GM12878 (cell line): Measurements from ENCODE around the gene HTR4. TPM values are rescaled to one million over a fixed set of nuclear protein-coding genes. Genes with fewer than 3 reads are reported as not detected.

Source experiments
- ATAC-seq: fragments of 200-7000 bp; cut with Tn5 transposase; 3 replicates; pipeline ENCODE4 v1.9.1; 2020; ENCODE audit warnings: mild to moderate bottlenecking, moderate library complexity
- BruUV-seq: library from RNA; stranded (reverse); fragments of 400-500 nt; replicated peaks from 2 replicates; lab custom pipeline; 2021; lab: Mats Ljungman, UMichigan
- CTCF ChIA-PET: fragments of 300-600 bp; sonication (Branson Sonifier 250); formaldehyde crosslinking; extraction: SDS; loops from one replicate; lab custom pipeline; 2021; ENCODE audit warnings: inconsistent platforms; lab: Yijun Ruan, JAX
- POLR2A ChIA-PET: fragments of 350-600 bp; formaldehyde crosslinking; extraction: SDS; loops from one replicate; lab custom pipeline; 2021; ENCODE audit warnings: inconsistent platforms; lab: Charles Lee
- RAD21 ChIA-PET: fragments of 300-600 bp; sonication (Branson Sonifier 250); formaldehyde crosslinking; loops from one replicate; lab custom pipeline; 2023; ENCODE audit warnings: antibody characterized with exemption; ENCODE audit not compliant: unreplicated experiment; lab: Charles Lee
- SMC1A ChIA-PET: fragments of 300-600 bp; sonication (Branson Sonifier 250); formaldehyde crosslinking; loops from one replicate; lab custom pipeline; 2023; ENCODE audit not compliant: unreplicated experiment, uncharacterized antibody; lab: Charles Lee
- DNase-seq: peaks from one replicate; pipeline ENCODE4 v3.0.0-alpha.2; 2011; ENCODE audit warnings: low read depth, low spot score
- FAIRE-seq: peaks from 3 replicates; lab custom pipeline; 2011; peaks lifted over from hg19 to GRCh38; lab: Jason Lieb, UNC
- H2AFZ ChIP-seq: 2 replicates; pipeline ENCODE4 v1.6.0; 2011; ENCODE audit warnings: low read depth, low read length, control low read depth; ENCODE audit not compliant: control insufficient read depth
- H3K27ac ChIP-seq: 2 replicates; pipeline ENCODE4 v1.5.1; 2011; ENCODE audit warnings: control low read depth; ENCODE audit not compliant: control insufficient read depth, insufficient read depth
- H3K27me3 ChIP-seq, 2 experiments: replicated peaks in 1 of 2; 2 replicates each; pipeline versions ENCODE4 v1.6.0 to v1.6.1; 2011; ENCODE audit warnings: low read length in 1 of 2; ENCODE audit not compliant: control insufficient read depth in 2 of 2, insufficient read depth in 2 of 2
- H3K36me3 ChIP-seq, 2 experiments: 2 replicates each; pipeline ENCODE4 v1.5.1; 2011; ENCODE audit warnings: low read length in 1 of 2; ENCODE audit not compliant: control insufficient read depth in 2 of 2, insufficient read depth in 2 of 2
- H3K4me1 ChIP-seq: 2 replicates; pipeline ENCODE4 v1.6.1; 2011; ENCODE audit warnings: mild to moderate bottlenecking, low read length, moderate library complexity, mixed read lengths; ENCODE audit not compliant: control insufficient read depth, insufficient read depth
- H3K4me2 ChIP-seq: 2 replicates; pipeline ENCODE4 v1.6.0; 2011; ENCODE audit warnings: control low read depth; ENCODE audit not compliant: control insufficient read depth, insufficient read depth
- H3K4me3 ChIP-seq: fragments of 200-600 bp; sonication (generic); 2 replicates; pipeline ENCODE4 v1.5.1; 2016
- H3K79me2 ChIP-seq: 2 replicates; pipeline ENCODE4 v1.6.0; 2011; ENCODE audit warnings: low read length; ENCODE audit not compliant: control insufficient read depth, insufficient read depth
- H3K9ac ChIP-seq: 2 replicates; pipeline ENCODE4 v1.8.0; 2011; ENCODE audit warnings: low read length, control low read depth, mixed read lengths; ENCODE audit not compliant: control insufficient read depth, insufficient read depth
- H3K9me3 ChIP-seq: replicated peaks from 3 replicates; pipeline ENCODE4 v1.5.1; 2011; ENCODE audit warnings: mild to moderate bottlenecking, low read length; ENCODE audit not compliant: control insufficient read depth, insufficient read depth
- H4K20me1 ChIP-seq: 2 replicates; pipeline ENCODE4 v1.6.0; 2011; ENCODE audit not compliant: control insufficient read depth, insufficient read depth
- ATF2 ChIP-seq: IDR thresholded peaks from 2 replicates; pipeline ENCODE4 v1.6.1; 2012; ENCODE audit warnings: low read length, inconsistent platforms
- CBFB ChIP-seq: IDR thresholded peaks from 2 replicates; pipeline ENCODE4 v1.6.1; 2016; ENCODE audit warnings: antibody characterized with exemption, low read depth
- HDAC6 ChIP-seq: fragments of 200-600 bp; sonication (generic); IDR thresholded peaks from one replicate; pipeline ENCODE4 v1.8.0; 2017; ENCODE audit warnings: antibody characterized with exemption; ENCODE audit not compliant: unreplicated experiment
- KDM1A ChIP-seq: fragments of 200-600 bp; sonication (generic); IDR thresholded peaks from 2 replicates; pipeline ENCODE4 v1.6.1; 2016; ENCODE audit warnings: borderline replicate concordance
- LARP7 ChIP-seq: fragments of 450-650 bp; IDR thresholded peaks from 2 replicates; pipeline ENCODE4 v1.6.1; 2017; ENCODE audit warnings: mild to moderate bottlenecking
- NFYB ChIP-seq: IDR thresholded peaks from 2 replicates; pipeline ENCODE4 v1.6.1; 2011; ENCODE audit warnings: low read depth, mild to moderate bottlenecking, low read length, improper control_type of control experiment, moderate library complexity; ENCODE audit not compliant: insufficient read depth
- SIX5 ChIP-seq: IDR thresholded peaks from 2 replicates; pipeline ENCODE4 v1.6.1; 2011; ENCODE audit warnings: mild to moderate bottlenecking, low read depth, low read length, moderate library complexity; ENCODE audit not compliant: severe bottlenecking
- SUPT20H ChIP-seq: IDR thresholded peaks from 2 replicates; pipeline ENCODE4 v1.6.1; 2011; ENCODE audit warnings: low read depth, mild to moderate bottlenecking, low read length, moderate library complexity, borderline replicate concordance; ENCODE audit not compliant: control insufficient read depth
- TCF12 ChIP-seq: IDR thresholded peaks from 2 replicates; pipeline ENCODE4 v1.6.1; 2011; ENCODE audit warnings: low read depth, mild to moderate bottlenecking, low read length
- ZBTB4 ChIP-seq: fragments of 450-650 bp; formaldehyde crosslinking; IDR thresholded peaks from 2 replicates; pipeline ENCODE4 v1.4.0; 2022; ENCODE audit warnings: mild to moderate bottlenecking, moderate library complexity
- WGBS: methylation state at CpG from one replicate; pipeline ENCODE4 v1.1.6; 2016; ENCODE audit warnings: low lambda C conversion rate; ENCODE audit not compliant: insufficient replicate concordance, insufficient coverage; ENCODE audit errors: missing lambda C conversion rate; 5-methylcytosine and 5-hydroxymethylcytosine counted together
- in situ Hi-C: fragments of 300-500 bp; cut with MboI; formaldehyde crosslinking; loops from 9 replicates; pipeline ENCODE4 v1.14.3; 2018; ENCODE audit warnings: mixed read lengths
- intact Hi-C: fragments of 100-400 bp; cut with micrococcal nuclease; formaldehyde crosslinking; loops from one replicate; pipeline ENCODE4 v1.14.2; 2022; ENCODE audit not compliant: unreplicated experiment
- polyA plus RNA-seq, 11 experiments: library from polyadenylated mRNA; depleted of rRNA in 4 of 11; unstranded in 6 of 11; stranded (reverse) in 5 of 11; fragments of >200 nt; fragmentation: Nextera tagmentation in 4 of 11; fragmentation: Illumina TruSeq in 1 of 11; extraction: Ambion mirVana in 4 of 11; extraction: Trizol in 1 of 11; gene quantifications; 1 replicate in 1 of 11; 2 replicates in 10 of 11; pipeline versions ENCODE4 v1.2.1 to v1.2.3, GENCODE V29; 2011 to 2016; ENCODE audit warnings: inconsistent platforms in 2 of 11, missing spikeins in 2 of 11, low read depth in 1 of 11
- total RNA-seq, 4 experiments: library from RNA; depleted of rRNA in 3 of 4; stranded (reverse); fragments of >200 nt in 3 of 4; fragmentation: Illumina TruSeq in 1 of 4; extraction: Trizol in 1 of 4; gene quantifications; 2 replicates each; pipeline versions ENCODE4 v1.2.1 to v1.2.3, GENCODE V29; 2013 to 2021
- TF ChIP-seq, protein P1 (sequence below): fragments of 450-650 bp; IDR thresholded peaks from 2 replicates; pipeline ENCODE4 v1.6.1; 2017; ENCODE audit warnings: mild to moderate bottlenecking, moderate library complexity
- TF ChIP-seq, protein P2 (sequence below): fragments of 450-650 bp; formaldehyde crosslinking; IDR thresholded peaks from 2 replicates; pipeline ENCODE4 v1.4.0; 2020; ENCODE audit warnings: mild to moderate bottlenecking, moderate library complexity

HTR4 gene
- total and polyA plus RNA-seq, 10 of the 15 experiments (the other 5 are each of a cell fraction or from before 2014, with no cell fraction given), result not detected

GRCh38 chr5:148641735-148642134, 12.6 kb downstream of the HTR4 start:
- ChIA-PET CTCF (no interaction called here), RAD21 (no interaction called here), POLR2A (no interaction called here), SMC1A (no interaction called here)
- Histone ChIP-seq H3K9ac (no peak overlapping the region), H3K27me3 (no peaks in the 10 kb centered on the region; a peak in 2 of 4 replicates), H3K27ac (no peak overlapping the region), H3K9me3 (no peaks in the 10 kb centered on the region), H3K36me3 (no peaks in the 10 kb centered on the region), H3K4me3 (no peak overlapping the region), H4K20me1 (no peaks in the 10 kb centered on the region), H3K4me1 (no peaks in the 10 kb centered on the region), H3K4me2 (no peak overlapping the region), H3K79me2 (no peaks in the 10 kb centered on the region), H2AFZ (no peak overlapping the region)
- WGBS, result under 1% methylated on average over 4 of the region's 4 CpGs
- BruUV-seq, result no TSS peak
- ATAC-seq (no peak), FAIRE-seq (no peak), DNase-seq (no peak)
- in situ Hi-C loops, result no loop called here
- intact Hi-C loops, result no loop called here
- no peak for TF ChIP-seq ATF2
- no peak for TF ChIP-seq NFYB
- no peak for TF ChIP-seq SIX5
- TF ChIP-seq, protein P1, sequence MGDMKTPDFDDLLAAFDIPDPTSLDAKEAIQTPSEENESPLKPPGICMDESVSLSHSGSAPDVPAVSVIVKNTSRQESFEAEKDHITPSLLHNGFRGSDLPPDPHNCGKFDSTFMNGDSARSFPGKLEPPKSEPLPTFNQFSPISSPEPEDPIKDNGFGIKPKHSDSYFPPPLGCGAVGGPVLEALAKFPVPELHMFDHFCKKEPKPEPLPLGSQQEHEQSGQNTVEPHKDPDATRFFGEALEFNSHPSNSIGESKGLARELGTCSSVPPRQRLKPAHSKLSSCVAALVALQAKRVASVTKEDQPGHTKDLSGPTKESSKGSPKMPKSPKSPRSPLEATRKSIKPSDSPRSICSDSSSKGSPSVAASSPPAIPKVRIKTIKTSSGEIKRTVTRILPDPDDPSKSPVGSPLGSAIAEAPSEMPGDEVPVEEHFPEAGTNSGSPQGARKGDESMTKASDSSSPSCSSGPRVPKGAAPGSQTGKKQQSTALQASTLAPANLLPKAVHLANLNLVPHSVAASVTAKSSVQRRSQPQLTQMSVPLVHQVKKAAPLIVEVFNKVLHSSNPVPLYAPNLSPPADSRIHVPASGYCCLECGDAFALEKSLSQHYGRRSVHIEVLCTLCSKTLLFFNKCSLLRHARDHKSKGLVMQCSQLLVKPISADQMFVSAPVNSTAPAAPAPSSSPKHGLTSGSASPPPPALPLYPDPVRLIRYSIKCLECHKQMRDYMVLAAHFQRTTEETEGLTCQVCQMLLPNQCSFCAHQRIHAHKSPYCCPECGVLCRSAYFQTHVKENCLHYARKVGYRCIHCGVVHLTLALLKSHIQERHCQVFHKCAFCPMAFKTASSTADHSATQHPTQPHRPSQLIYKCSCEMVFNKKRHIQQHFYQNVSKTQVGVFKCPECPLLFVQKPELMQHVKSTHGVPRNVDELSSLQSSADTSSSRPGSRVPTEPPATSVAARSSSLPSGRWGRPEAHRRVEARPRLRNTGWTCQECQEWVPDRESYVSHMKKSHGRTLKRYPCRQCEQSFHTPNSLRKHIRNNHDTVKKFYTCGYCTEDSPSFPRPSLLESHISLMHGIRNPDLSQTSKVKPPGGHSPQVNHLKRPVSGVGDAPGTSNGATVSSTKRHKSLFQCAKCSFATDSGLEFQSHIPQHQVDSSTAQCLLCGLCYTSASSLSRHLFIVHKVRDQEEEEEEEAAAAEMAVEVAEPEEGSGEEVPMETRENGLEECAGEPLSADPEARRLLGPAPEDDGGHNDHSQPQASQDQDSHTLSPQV, result no peak
- TF ChIP-seq, protein P2, sequence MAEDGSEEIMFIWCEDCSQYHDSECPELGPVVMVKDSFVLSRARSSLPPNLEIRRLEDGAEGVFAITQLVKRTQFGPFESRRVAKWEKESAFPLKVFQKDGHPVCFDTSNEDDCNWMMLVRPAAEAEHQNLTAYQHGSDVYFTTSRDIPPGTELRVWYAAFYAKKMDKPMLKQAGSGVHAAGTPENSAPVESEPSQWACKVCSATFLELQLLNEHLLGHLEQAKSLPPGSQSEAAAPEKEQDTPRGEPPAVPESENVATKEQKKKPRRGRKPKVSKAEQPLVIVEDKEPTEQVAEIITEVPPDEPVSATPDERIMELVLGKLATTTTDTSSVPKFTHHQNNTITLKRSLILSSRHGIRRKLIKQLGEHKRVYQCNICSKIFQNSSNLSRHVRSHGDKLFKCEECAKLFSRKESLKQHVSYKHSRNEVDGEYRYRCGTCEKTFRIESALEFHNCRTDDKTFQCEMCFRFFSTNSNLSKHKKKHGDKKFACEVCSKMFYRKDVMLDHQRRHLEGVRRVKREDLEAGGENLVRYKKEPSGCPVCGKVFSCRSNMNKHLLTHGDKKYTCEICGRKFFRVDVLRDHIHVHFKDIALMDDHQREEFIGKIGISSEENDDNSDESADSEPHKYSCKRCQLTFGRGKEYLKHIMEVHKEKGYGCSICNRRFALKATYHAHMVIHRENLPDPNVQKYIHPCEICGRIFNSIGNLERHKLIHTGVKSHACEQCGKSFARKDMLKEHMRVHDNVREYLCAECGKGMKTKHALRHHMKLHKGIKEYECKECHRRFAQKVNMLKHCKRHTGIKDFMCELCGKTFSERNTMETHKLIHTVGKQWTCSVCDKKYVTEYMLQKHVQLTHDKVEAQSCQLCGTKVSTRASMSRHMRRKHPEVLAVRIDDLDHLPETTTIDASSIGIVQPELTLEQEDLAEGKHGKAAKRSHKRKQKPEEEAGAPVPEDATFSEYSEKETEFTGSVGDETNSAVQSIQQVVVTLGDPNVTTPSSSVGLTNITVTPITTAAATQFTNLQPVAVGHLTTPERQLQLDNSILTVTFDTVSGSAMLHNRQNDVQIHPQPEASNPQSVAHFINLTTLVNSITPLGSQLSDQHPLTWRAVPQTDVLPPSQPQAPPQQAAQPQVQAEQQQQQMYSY (CRISPR knock-in tag), result no peak
- no peak for TF ChIP-seq CBFB
- no peak for TF ChIP-seq LARP7
- no peak for TF ChIP-seq ZBTB4
- TF ChIP-seq HDAC6, result no peak
- TF ChIP-seq KDM1A, result no peak
- no peak for TF ChIP-seq TCF12
- no peak for TF ChIP-seq SUPT20H
